GM19324 (cell line): ENCODE measurements around the gene MYO1B.
"Not testable (repeated sequence)": the region's sequence is repeated elsewhere in the genome, so short reads cannot be mapped to it uniquely, and the experiment has no call there.

ENCODE experiments used
- ATAC-seq: cut with Tn5 transposase; IDR thresholded peaks from one replicate; pipeline ENCODE4 v1.9.1; 2021; ENCODE audit warnings: mild to moderate bottlenecking, moderate library complexity; ENCODE audit not compliant: unreplicated experiment, low FRiP score

The MYO1B gene

GRCh38 chr2:191436368-191437055 is 191.3 kb downstream of the MYO1B start:
- ATAC-seq = no peak

DNA sequence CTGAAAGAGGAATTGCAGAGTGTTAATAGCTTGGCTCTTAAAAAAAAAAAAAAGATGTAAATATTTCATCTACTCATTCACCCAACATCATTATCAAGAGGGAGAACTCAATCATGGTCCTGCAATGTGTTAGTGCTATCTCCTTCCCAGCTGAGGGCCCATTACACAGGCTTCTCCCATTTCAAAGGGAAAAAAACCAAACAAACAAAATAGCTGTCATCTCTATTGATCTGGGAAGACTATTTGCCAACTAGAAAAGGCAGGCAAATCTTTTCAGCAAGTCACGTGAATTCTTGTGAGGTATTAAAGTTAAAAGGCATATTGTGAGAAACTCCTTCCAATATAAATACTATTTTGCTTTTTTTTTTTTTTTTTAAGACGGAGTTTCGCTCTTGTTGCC is 194.3 kb downstream of the MYO1B start:
- ATAC-seq = no peak

DNA sequence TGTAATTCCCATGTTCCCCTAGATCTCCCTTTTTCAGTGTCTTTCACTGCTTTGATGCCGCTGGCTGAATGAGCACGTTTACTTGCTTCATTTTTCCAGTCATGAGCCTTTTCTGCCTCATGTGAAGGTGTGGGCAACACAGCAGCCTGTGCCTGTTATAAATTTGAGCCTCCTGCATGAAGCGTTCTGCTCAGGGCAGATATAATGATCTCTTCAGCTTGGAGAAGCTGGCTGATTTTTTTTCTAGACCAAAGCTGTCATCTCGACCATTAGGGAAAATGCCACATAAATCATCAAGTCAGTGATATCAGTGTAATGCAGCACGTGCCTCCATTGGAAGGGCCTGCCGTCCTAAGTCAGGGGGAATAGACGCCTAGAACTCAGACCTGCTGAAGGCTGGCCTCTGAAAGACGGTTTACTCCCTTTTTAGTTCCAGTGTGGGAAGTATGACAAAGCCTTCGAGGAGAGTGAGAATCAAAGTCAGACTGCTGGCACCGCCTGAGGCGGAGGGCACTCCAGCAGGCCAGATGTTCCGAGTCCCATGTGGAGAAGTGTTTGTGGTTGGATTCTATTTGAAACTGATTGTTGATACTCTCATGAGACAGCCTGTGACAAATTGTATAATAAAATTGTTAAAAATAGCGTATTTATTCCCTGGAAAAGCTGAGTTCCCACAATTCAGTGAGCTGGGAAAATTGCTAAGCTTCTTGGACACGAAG is 196.5 kb downstream of the MYO1B start:
- no peak for ATAC-seq

DNA sequence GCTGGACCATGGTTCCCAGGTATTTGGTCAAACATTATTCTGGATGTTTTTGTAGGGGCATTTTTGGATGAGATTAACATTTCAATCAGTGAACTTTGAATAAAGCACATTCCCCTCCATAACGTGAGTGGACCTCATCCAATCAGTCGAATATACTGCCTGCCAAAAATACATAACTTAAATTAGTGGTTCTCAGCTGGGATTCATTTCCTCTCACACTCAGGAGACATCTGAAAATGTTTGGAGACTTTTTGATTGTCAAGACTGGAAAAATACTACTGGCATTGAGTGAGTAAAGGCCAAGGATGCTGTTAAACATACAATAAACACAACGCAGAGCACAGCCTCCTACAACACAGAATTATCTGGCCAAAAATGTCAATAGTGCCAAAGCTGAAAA is 198.2 kb downstream of the MYO1B start:
- ATAC-seq = no peak

GRCh38 chr2:191446910-191447309 is 201.7 kb downstream of the MYO1B start:
- ATAC-seq = no peak

DNA sequence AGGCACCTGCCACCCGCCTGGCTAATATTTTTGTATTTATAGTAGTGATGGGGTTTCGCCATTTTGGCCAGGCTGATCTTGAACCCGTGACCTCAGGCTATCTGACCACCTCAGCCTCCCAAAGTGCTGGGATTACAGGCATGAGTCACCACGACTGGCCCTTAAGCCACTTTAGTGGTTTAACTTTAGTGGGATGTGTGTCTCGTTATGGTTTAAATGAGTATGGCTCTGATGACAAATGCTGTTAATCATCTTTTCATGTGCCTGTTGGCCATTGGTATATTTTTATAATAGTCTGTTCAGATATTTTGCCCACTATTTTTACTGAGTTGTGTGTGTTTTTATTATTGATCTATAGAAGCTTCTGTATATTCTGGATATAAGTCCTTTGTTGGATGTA is 205.9 kb downstream of the MYO1B start:
- no peak for ATAC-seq

DNA sequence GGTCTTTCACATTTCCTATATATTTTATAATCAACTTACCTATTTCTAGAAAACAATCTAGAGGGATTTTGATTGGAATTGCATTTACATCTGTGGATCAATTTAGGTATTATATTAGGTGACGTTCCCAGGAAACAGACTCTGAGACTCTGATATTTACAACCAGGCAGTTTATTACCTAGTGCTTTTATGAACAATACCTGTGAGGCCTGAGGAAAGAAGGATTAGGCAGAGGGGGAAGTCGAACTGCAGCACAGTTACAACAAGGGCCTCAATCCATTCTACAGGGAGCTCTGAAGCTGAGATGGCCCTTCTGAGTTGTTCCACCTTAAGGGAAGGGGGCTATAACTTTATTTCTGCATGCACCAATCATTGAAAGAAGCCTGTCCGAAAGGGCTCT is 206.9 kb downstream of the MYO1B start:
- no peak for ATAC-seq

GRCh38 chr2:191453761-191454160 is 208.6 kb downstream of the MYO1B start:
- ATAC-seq = no peak

GRCh38 chr2:191456506-191456905 is 211.3 kb downstream of the MYO1B start:
- not testable (repeated sequence) for ATAC-seq

- no peak for ATAC-seq
Observed at GRCh38 chr2:191459158-191459557, 214.0 kb downstream of the MYO1B start.

DNA sequence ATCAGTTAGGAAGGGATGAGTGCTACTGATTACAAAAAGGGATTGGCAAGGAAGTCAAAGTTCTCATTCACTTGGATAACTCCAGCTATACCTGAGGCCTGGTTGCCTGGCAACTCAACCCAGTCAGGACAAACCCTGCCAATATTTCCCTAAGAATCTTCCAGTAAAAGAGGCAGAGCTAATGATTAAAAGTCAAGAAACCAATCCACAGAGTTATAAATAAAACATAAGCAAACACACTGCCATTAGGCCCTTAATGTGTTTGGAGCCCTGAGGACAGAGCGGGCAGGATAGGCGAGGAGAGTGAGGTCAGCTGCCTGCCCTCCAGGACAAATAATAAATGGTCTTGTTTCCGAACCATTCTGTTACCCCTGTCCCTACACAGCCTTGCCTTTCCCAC is 217.2 kb downstream of the MYO1B start:
- no peak for ATAC-seq

DNA sequence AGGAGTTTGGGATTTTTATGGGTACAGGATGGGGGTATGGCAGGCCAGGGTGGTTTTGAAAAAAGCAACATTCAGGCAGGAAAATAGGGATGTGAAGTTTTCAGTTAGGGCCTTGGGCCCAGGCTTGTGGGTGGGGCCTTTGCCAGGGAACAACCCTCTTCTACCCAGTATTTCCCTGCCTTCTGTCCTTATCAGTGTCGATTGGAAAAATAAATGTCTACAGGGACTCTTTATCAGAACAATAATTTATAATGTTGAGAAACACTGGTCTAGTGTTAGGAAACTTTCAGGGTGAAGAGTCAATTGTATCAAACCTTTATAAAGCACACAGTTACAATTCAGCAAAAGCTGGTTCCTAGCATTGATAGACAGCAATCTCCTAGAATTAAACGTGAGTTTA is 218.6 kb downstream of the MYO1B start:
- no peak for ATAC-seq

DNA sequence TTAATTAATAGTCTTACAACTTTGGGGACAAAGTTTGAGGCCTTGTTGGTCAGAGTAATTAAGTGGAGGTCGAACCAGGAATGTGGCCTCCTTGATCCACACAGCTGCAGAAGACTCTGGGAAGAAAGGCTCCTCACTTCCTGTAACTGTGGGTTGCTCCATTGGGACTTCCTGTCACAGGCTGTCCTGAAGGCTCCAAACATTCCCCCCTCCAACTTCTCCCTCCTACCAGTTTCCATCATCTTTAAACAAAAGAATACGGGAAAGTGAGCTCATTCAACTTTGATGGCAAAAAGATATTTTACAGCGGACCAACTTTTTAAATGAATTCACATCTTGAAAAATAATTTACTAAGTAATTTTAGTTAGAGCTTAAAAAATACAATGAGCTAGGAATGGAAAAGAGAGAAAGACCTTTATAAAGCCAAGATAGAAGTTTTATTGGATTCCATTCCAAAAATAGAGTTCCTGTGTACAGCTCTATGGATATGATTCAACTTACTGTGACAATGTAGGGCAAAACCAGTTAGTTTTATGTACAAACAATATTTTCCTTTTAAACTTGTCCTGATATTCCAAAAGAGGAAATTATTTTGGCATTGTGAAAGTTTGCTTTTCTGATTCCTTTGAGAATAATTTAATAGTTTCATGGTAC is 220.7 kb downstream of the MYO1B start:
- ATAC-seq = no peak

GRCh38 chr2:191467113-191467512 is 221.9 kb downstream of the MYO1B start:
- no peak for ATAC-seq

DNA sequence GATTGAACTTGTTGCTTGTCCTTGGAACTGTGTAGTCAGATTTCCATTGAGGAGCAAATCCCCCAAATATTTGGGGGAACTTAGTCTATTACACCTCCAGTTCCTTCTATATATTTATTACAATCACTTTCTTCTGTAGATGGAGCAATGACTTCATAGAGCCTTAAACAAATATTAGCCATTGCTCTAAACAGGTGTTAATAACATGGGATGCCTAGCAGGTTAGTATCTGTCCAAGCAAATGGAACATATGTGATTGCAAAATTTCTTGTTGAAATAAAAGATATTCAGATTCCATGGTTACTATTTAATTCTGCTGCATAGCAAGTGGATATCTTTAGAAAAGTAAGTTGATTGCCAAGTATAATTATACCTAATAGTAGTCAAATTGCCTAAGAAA is 225.1 kb downstream of the MYO1B start:
- no peak for ATAC-seq

DNA sequence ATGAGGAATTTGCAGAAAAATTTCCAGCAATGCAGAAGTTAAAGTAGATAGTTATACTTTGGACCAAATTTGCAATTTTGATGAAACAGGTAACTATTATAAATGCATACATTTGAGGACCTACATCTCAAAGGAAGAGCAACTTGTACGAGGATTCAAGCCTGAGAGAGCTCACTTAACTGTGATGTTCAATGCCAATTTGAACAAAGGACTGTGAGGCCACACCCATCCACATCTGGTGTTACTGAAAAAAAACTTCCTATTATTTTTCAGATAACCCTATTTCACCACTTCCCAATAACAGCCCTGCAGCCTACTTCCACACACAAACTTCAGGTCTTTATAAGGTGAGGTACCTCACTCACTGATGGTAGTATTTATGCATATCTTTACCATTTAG is 229.3 kb downstream of the MYO1B start:
- ATAC-seq = no peak
